GM12878 (cell line): ENCODE data around the gene SYCE3. TPM values are rescaled to one million over a fixed set of nuclear protein-coding genes. Genes with fewer than 3 reads are reported as not detected.

Experiments used
- CBFB ChIP-seq: IDR thresholded peaks from 2 replicates; pipeline ENCODE4 v1.6.1; 2016; ENCODE audit warnings: antibody characterized with exemption, low read depth
- CBX3 ChIP-seq: fragments of 200-600 bp; sonication (generic); IDR thresholded peaks from 2 replicates; pipeline ENCODE4 v1.6.1; 2016; ENCODE audit warnings: low read depth, borderline replicate concordance
- CHD4 ChIP-seq: fragments of 200-600 bp; sonication (generic); IDR thresholded peaks from 2 replicates; pipeline ENCODE4 v1.6.1; 2016; ENCODE audit warnings: mild to moderate bottlenecking
- DPF2 ChIP-seq: fragments of 450-650 bp; IDR thresholded peaks from 2 replicates; pipeline ENCODE4 v1.6.1; 2017; ENCODE audit warnings: mild to moderate bottlenecking
- EGR1 ChIP-seq, 2 experiments: IDR thresholded peaks; 1 replicate in 1 of 2; 2 replicates in 1 of 2; pipeline ENCODE4 v1.6.1; 2011 to 2012; ENCODE audit warnings: low read depth in 2 of 2, low read length in 2 of 2, borderline replicate concordance in 1 of 2, mild to moderate bottlenecking in 1 of 2, moderate library complexity in 1 of 2
- GABPA ChIP-seq: IDR thresholded peaks from 2 replicates; pipeline ENCODE4 v1.6.1; 2014; ENCODE audit warnings: antibody characterized with exemption, low read depth, mild to moderate bottlenecking, inconsistent platforms
- HDAC2 ChIP-seq: fragments of 200-600 bp; sonication (generic); IDR thresholded peaks from 2 replicates; pipeline ENCODE4 v1.6.1; 2017
- IKZF1 ChIP-seq: fragments of 450-650 bp; conservative IDR thresholded peaks from 2 replicates; pipeline ENCODE4 v1.6.1; 2017; ENCODE audit warnings: antibody characterized with exemption, mild to moderate bottlenecking
- LARP7 ChIP-seq: fragments of 450-650 bp; IDR thresholded peaks from 2 replicates; pipeline ENCODE4 v1.6.1; 2017; ENCODE audit warnings: mild to moderate bottlenecking
- MAX ChIP-seq: IDR thresholded peaks from 2 replicates; pipeline ENCODE4 v1.6.1; 2012; ENCODE audit warnings: low read depth, low read length, improper control_type of control experiment
- NR2F1 ChIP-seq: fragments of 450-650 bp; conservative IDR thresholded peaks from 2 replicates; pipeline ENCODE4 v1.6.1; 2017; ENCODE audit warnings: mild to moderate bottlenecking
- PML ChIP-seq: IDR thresholded peaks from 2 replicates; pipeline ENCODE4 v1.6.1; 2012; ENCODE audit warnings: low read length, inconsistent platforms
- SUZ12 ChIP-seq: fragments of 200-600 bp; sonication (generic); IDR thresholded peaks from one replicate; pipeline ENCODE4 v1.6.1; 2018; ENCODE audit warnings: antibody characterized with exemption, mild to moderate bottlenecking; ENCODE audit not compliant: unreplicated experiment
- YY1 ChIP-seq: IDR thresholded peaks from 2 replicates; pipeline ENCODE4 v1.6.1; 2011; ENCODE audit warnings: low read depth, mild to moderate bottlenecking, low read length
- ZNF217 ChIP-seq: fragments of 450-650 bp; IDR thresholded peaks from 2 replicates; pipeline ENCODE4 v1.6.1; 2017; ENCODE audit warnings: antibody characterized with exemption, mild to moderate bottlenecking
- ZNF622 ChIP-seq: fragments of 450-650 bp; IDR thresholded peaks from 2 replicates; pipeline ENCODE4 v1.6.1; 2017; ENCODE audit warnings: mild to moderate bottlenecking, inconsistent platforms
- ZNF687 ChIP-seq: fragments of 450-650 bp; IDR thresholded peaks from 2 replicates; pipeline ENCODE4 v1.6.1; 2017; ENCODE audit warnings: mild to moderate bottlenecking, moderate library complexity
- polyA plus RNA-seq, 11 experiments: library from polyadenylated mRNA; depleted of rRNA in 4 of 11; unstranded in 6 of 11; stranded (reverse) in 5 of 11; fragments of >200 nt; fragmentation: Nextera tagmentation in 4 of 11; fragmentation: Illumina TruSeq in 1 of 11; extraction: Ambion mirVana in 4 of 11; extraction: Trizol in 1 of 11; gene quantifications; 1 replicate in 1 of 11; 2 replicates in 10 of 11; pipeline versions ENCODE4 v1.2.1 to v1.2.3, GENCODE V29; 2011 to 2016; ENCODE audit warnings: inconsistent platforms in 2 of 11, missing spikeins in 2 of 11, low read depth in 1 of 11
- total RNA-seq, 4 experiments: library from RNA; depleted of rRNA in 3 of 4; stranded (reverse); fragments of >200 nt in 3 of 4; fragmentation: Illumina TruSeq in 1 of 4; extraction: Trizol in 1 of 4; gene quantifications; 2 replicates each; pipeline versions ENCODE4 v1.2.1 to v1.2.3, GENCODE V29; 2013 to 2021
- TF ChIP-seq, protein P1 (sequence below): fragments of 450-650 bp; formaldehyde crosslinking; IDR thresholded peaks from 2 replicates; pipeline ENCODE4 v1.4.0; 2022; ENCODE audit warnings: mild to moderate bottlenecking, moderate library complexity
- TF ChIP-seq, protein P2 (sequence below): IDR thresholded peaks from 2 replicates; pipeline ENCODE4 v1.6.1; 2011; ENCODE audit warnings: borderline replicate concordance, low read depth, mild to moderate bottlenecking, moderate library complexity, low read length; ENCODE audit not compliant: insufficient read depth, poor library complexity, severe bottlenecking

Gene SYCE3
- total and polyA plus RNA-seq, 10 of the 15 experiments (the other 5 are each of a cell fraction or from before 2014, with no cell fraction given), result 0.38 to 0.91 (median 0.76) TPM; not detected in 4

- TF ChIP-seq, protein P1, sequence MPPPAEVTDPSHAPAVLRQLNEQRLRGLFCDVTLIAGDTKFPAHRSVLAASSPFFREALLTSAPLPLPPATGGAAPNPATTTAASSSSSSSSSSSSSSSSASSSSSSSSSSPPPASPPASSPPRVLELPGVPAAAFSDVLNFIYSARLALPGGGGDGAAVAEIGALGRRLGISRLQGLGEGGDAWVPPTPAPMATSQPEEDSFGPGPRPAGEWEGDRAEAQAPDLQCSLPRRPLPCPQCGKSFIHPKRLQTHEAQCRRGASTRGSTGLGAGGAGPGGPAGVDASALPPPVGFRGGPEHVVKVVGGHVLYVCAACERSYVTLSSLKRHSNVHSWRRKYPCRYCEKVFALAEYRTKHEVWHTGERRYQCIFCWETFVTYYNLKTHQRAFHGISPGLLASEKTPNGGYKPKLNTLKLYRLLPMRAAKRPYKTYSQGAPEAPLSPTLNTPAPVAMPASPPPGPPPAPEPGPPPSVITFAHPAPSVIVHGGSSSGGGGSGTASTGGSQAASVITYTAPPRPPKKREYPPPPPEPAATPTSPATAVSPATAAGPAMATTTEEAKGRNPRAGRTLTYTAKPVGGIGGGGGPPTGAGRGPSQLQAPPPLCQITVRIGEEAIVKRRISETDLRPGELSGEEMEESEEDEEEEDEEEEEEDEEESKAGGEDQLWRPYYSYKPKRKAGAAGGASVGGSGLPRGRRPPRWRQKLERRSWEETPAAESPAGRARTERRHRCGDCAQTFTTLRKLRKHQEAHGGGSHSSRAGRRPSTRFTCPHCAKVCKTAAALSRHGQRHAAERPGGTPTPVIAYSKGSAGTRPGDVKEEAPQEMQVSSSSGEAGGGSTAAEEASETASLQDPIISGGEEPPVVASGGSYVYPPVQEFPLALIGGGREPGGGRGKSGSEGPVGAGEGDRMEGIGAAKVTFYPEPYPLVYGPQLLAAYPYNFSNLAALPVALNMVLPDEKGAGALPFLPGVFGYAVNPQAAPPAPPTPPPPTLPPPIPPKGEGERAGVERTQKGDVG, result no peak
- TF ChIP-seq SUZ12 (no peak), GABPA (no peak), CBFB (peak; percentile 7; the same call in 1 of the 2 replicates), HDAC2 (no peak), LARP7 (peak; percentile 75), PML (no peak), IKZF1 (peak; percentile 72), CHD4 (no peak), NR2F1 (peak; percentile 72), ZNF217 (peak; percentile 83; the same call in 1 of the 2 replicates), ZNF687 (peak; percentile 94), EGR1 (IDR thresholded peaks at IDR 0.05; ENCODE audit: borderline replicate concordance in 1 of 2, low read depth in 2 of 2, low read length in 2 of 2) (peak in 1 of 2 experiments; percentile 83; a peak in 2 of 3 replicates), MAX (peak; percentile 78), ZNF622 (no peak), YY1 (no peak; the same call in 1 of the 2 replicates), DPF2 (peak; percentile 92), CBX3 (no peak)
- TF ChIP-seq, protein P2, sequence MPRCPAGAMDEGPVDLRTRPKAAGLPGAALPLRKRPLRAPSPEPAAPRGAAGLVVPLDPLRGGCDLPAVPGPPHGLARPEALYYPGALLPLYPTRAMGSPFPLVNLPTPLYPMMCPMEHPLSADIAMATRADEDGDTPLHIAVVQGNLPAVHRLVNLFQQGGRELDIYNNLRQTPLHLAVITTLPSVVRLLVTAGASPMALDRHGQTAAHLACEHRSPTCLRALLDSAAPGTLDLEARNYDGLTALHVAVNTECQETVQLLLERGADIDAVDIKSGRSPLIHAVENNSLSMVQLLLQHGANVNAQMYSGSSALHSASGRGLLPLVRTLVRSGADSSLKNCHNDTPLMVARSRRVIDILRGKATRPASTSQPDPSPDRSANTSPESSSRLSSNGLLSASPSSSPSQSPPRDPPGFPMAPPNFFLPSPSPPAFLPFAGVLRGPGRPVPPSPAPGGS, result peak; percentile 68
Measured at GRCh38 chr22:50526108-50526833, 36.4 kb downstream of the SYCE3 start (continued).
